SK-N-MC (cell line): ENCODE results near the gene B4GAT1.

Experiments used
- EZH2 ChIP-seq: fragments of 200-600 bp; sonication (generic); IDR thresholded peaks from one replicate; pipeline ENCODE4 v1.6.1; 2017; ENCODE audit warnings: antibody characterized with exemption
- POLR2AphosphoS5 ChIP-seq: IDR thresholded peaks from 2 replicates; pipeline ENCODE4 v1.6.1; 2012; ENCODE audit warnings: mild to moderate bottlenecking, low read depth, low read length, borderline replicate concordance

DNA sequence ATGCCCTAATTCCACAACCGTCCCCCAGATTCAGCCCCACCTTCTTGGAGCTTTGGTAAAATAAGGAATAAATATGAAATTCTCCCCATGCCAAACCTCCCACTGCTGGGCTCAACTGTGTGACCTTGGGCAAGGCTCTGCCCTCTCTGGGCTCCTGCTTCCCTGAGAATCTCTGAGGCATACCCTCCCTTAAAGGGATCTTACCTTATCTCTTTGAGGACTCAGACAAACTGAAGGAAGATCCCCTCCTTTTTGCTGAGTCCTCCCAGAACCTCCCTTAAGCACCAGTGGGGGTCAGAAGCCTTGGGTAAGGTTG lies 33.3 kb downstream of the B4GAT1 start:
- TF ChIP-seq EZH2 (no peak), POLR2AphosphoS5 (no peak; the same call in 1 of the 2 replicates)
